ENCODE results near the gene NBAS. TPM values are rescaled to one million over a fixed set of nuclear protein-coding genes. Genes with fewer than 3 reads are reported as not detected.
A peak's percentile ranks its signal among the peaks of the same experiment; 100 is the strongest.

NBAS gene
- total RNA-seq, 1 donor from 2014 or later, result 29.7 TPM

GRCh38 chr2:15181092-15181745 lies 379.9 kb downstream of the NBAS start:
- Histone ChIP-seq H3K36me3 (no peaks in the 10 kb centered on the region), H3K9me3 (no peaks in the 10 kb centered on the region), H3K27me3 (no peaks in the 10 kb centered on the region), H3K4me1 (no peaks in the 10 kb centered on the region), H3K27ac (no peak overlapping the region), H3K4me3 (no peak overlapping the region)
- no peak for TF ChIP-seq POLR2A (IDR thresholded peaks at IDR 0.05)
- TF ChIP-seq CTCF (IDR thresholded peaks at IDR 0.05), result no peak
- no peak for TF ChIP-seq POLR2AphosphoS5 (IDR thresholded peaks at IDR 0.05; ENCODE audit: insufficient read depth in 1 of 2, low read depth in 1 of 2)
- no peak for DNase-seq (ENCODE audit: extremely low spot score in 2 of 2)
- intact Hi-C loops (cut with DNase I), result no loop called here

- no peaks in the 10 kb centered on the region for H3K27me3 ChIP-seq
- no peaks in the 10 kb centered on the region for H3K9me3 ChIP-seq
- TF ChIP-seq POLR2AphosphoS5 (IDR thresholded peaks at IDR 0.05; ENCODE audit: insufficient read depth in 1 of 2, low read depth in 1 of 2), result no peak
- TF ChIP-seq CTCF (IDR thresholded peaks at IDR 0.05), result no peak
- no peak for TF ChIP-seq POLR2A (IDR thresholded peaks at IDR 0.05)
- intact Hi-C loops (cut with DNase I), result no loop called here
- no peaks in the 10 kb centered on the region for H3K36me3 ChIP-seq
- DNase-seq (ENCODE audit: extremely low spot score in 2 of 2), result peak in 1 of 2 donors; percentile 60
- H3K4me3 ChIP-seq, result no peak overlapping the region
- no peaks in the 10 kb centered on the region for H3K4me1 ChIP-seq
- H3K27ac ChIP-seq, result no peak overlapping the region
These were observed 380.8 kb downstream of the NBAS start for GRCh38 chr2:15180379-15180778.

DNA sequence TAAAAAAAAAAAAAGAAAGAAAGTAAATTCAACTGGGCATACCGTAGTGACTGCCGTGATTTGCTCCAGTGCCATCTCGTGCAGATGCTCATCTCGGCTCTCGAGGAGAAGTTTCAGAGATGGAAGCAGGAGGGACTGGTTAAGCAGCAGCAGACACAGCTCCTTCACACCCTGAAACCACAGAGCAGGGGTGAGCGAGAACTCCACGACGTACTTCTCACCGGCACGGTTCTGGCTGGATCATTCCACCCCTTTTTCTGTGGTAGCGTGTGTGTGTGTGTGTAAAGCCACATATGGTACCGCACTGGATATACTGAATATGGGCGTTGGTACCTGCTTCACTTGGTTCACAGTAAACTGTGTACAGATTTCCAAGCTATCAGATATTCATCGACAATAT lies 382.2 kb downstream of the NBAS start:
- Histone ChIP-seq H3K36me3 (no peaks in the 10 kb centered on the region), H3K9me3 (no peaks in the 10 kb centered on the region), H3K27ac (no peak overlapping the region), H3K4me3 (no peak overlapping the region), H3K4me1 (no peaks in the 10 kb centered on the region), H3K27me3 (no peaks in the 10 kb centered on the region)
- DNase-seq (ENCODE audit: extremely low spot score in 2 of 2), result peak in 1 of 2 donors; percentile 37
- no peak for TF ChIP-seq POLR2AphosphoS5 (IDR thresholded peaks at IDR 0.05; ENCODE audit: insufficient read depth in 1 of 2, low read depth in 1 of 2)
- TF ChIP-seq CTCF (IDR thresholded peaks at IDR 0.05), result no peak
- TF ChIP-seq POLR2A (IDR thresholded peaks at IDR 0.05), result no peak
- intact Hi-C loops (cut with DNase I), result no loop called here

GRCh38 chr2:15177103-15177502 lies 384.0 kb downstream of the NBAS start:
- no peak for TF ChIP-seq POLR2A (IDR thresholded peaks at IDR 0.05)
- no peak for TF ChIP-seq CTCF (IDR thresholded peaks at IDR 0.05)
- TF ChIP-seq POLR2AphosphoS5 (IDR thresholded peaks at IDR 0.05; ENCODE audit: insufficient read depth in 1 of 2, low read depth in 1 of 2), result no peak
- Histone ChIP-seq H3K4me3 (no peak overlapping the region), H3K27me3 (no peaks in the 10 kb centered on the region), H3K27ac (no peak overlapping the region), H3K36me3 (no peaks in the 10 kb centered on the region), H3K9me3 (no peaks in the 10 kb centered on the region), H3K4me1 (no peaks in the 10 kb centered on the region)
- intact Hi-C loops (cut with DNase I), result no loop called here
- DNase-seq (ENCODE audit: extremely low spot score in 2 of 2), result peak in 1 of 2 donors; percentile 25

DNA sequence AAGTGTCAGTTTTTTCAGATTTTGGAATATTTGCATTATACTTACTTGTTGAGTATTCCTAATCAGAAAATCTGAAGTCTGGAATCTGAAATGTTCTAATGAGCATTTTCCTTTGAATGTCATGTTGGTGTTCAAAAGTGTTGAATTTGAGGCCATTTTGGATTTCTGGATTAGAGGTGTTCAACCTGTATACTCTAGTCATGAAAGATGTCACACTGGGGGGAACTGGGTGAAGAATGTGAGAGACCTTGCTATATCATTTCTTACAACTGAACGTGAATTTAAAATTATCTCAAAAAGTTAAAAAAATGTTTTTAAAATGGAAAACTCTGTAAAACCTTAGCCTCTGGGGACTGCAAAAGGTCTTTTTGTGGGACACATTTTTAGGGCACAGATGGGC lies 384.5 kb downstream of the NBAS start:
- H3K36me3 ChIP-seq, result no peaks in the 10 kb centered on the region
- H3K27me3 ChIP-seq, result no peaks in the 10 kb centered on the region
- H3K9me3 ChIP-seq, result no peaks in the 10 kb centered on the region
- no peak for DNase-seq (ENCODE audit: extremely low spot score in 2 of 2)
- no peaks in the 10 kb centered on the region for H3K4me1 ChIP-seq
- H3K4me3 ChIP-seq, result no peak overlapping the region
- no peak overlapping the region for H3K27ac ChIP-seq
- TF ChIP-seq POLR2AphosphoS5 (IDR thresholded peaks at IDR 0.05; ENCODE audit: insufficient read depth in 1 of 2, low read depth in 1 of 2), result no peak
- TF ChIP-seq POLR2A (IDR thresholded peaks at IDR 0.05), result no peak
- TF ChIP-seq CTCF (IDR thresholded peaks at IDR 0.05), result no peak
- intact Hi-C loops (cut with DNase I), result no loop called here
